ENCODE measurements around the gene RALB. TPM values are rescaled to one million over a fixed set of nuclear protein-coding genes. Genes with fewer than 3 reads are reported as not detected.

Gene RALB
- total RNA-seq, 3 donors from 2014 or later = 36.1 to 59.8 (median 38.5) TPM

GRCh38 chr2:120204945-120205670, 47.5 kb upstream of the RALB start:
- DNase-seq (ENCODE audit: low spot score in 2 of 2) = no peak
- no peak overlapping the region for H3K27ac ChIP-seq
- intact Hi-C loops (cut with DNase I; ENCODE audit: low total_unique reads) = no loop called here
- no peaks in the 10 kb centered on the region for H3K4me1 ChIP-seq
- no peak overlapping the region for H3K4me3 ChIP-seq
- TF ChIP-seq CTCF (IDR thresholded peaks at IDR 0.05) (no peak), POLR2AphosphoS5 (IDR thresholded peaks at IDR 0.05) (no peak), POLR2A (IDR thresholded peaks at IDR 0.05) (no peak)
- H3K27me3 ChIP-seq = no peaks in the 10 kb centered on the region
- no peaks in the 10 kb centered on the region for H3K36me3 ChIP-seq
- H3K9me3 ChIP-seq = no peaks in the 10 kb centered on the region

- Histone ChIP-seq H3K27me3 (no peaks in the 10 kb centered on the region), H3K27ac (no peak overlapping the region), H3K4me3 (no peak overlapping the region), H3K4me1 (no peaks in the 10 kb centered on the region), H3K36me3 (no peaks in the 10 kb centered on the region), H3K9me3 (no peaks in the 10 kb centered on the region)
- DNase-seq (ENCODE audit: low spot score in 2 of 2) = no peak
- intact Hi-C loops (cut with DNase I; ENCODE audit: low total_unique reads) = no loop called here
- TF ChIP-seq POLR2A (IDR thresholded peaks at IDR 0.05) = no peak
- no peak for TF ChIP-seq CTCF (IDR thresholded peaks at IDR 0.05)
- TF ChIP-seq POLR2AphosphoS5 (IDR thresholded peaks at IDR 0.05) = no peak
These were observed 46.5 kb upstream of the RALB start for GRCh38 chr2:120206022-120206581.

- intact Hi-C loops (cut with DNase I; ENCODE audit: low total_unique reads) = no loop called here
- TF ChIP-seq POLR2AphosphoS5 (IDR thresholded peaks at IDR 0.05) (no peak), POLR2A (IDR thresholded peaks at IDR 0.05) (no peak)
- DNase-seq (ENCODE audit: low spot score in 2 of 2) = no peak
- Histone ChIP-seq H3K9me3 (no peaks in the 10 kb centered on the region), H3K27ac (no peak overlapping the region), H3K36me3 (no peaks in the 10 kb centered on the region), H3K4me3 (no peak overlapping the region), H3K27me3 (no peaks in the 10 kb centered on the region), H3K4me1 (no peaks in the 10 kb centered on the region)
These were observed 44.0 kb upstream of the RALB start for GRCh38 chr2:120208381-120209353.

GRCh38 chr2:120209427-120210269, 43.0 kb upstream of the RALB start:
- H3K9me3 ChIP-seq = no peaks in the 10 kb centered on the region
- no peaks in the 10 kb centered on the region for H3K36me3 ChIP-seq
- no peak for TF ChIP-seq POLR2A (IDR thresholded peaks at IDR 0.05)
- TF ChIP-seq CTCF (IDR thresholded peaks at IDR 0.05) = no peak
- no peak for TF ChIP-seq POLR2AphosphoS5 (IDR thresholded peaks at IDR 0.05)
- H3K27me3 ChIP-seq = no peaks in the 10 kb centered on the region
- no peak overlapping the region for H3K27ac ChIP-seq
- intact Hi-C loops (cut with DNase I; ENCODE audit: low total_unique reads) = no loop called here
- H3K4me1 ChIP-seq = no peaks in the 10 kb centered on the region
- H3K4me3 ChIP-seq = no peak overlapping the region
- DNase-seq (ENCODE audit: low spot score in 2 of 2) = no peak

GRCh38 chr2:120210270-120210693, 42.4 kb upstream of the RALB start:
- no peak for DNase-seq (ENCODE audit: low spot score in 2 of 2)
- no peak overlapping the region for H3K4me3 ChIP-seq
- H3K27me3 ChIP-seq = no peaks in the 10 kb centered on the region
- H3K9me3 ChIP-seq = no peaks in the 10 kb centered on the region
- no peak for TF ChIP-seq POLR2A (IDR thresholded peaks at IDR 0.05)
- no peak for TF ChIP-seq POLR2AphosphoS5 (IDR thresholded peaks at IDR 0.05)
- no peak for TF ChIP-seq CTCF (IDR thresholded peaks at IDR 0.05)
- no peaks in the 10 kb centered on the region for H3K36me3 ChIP-seq
- H3K27ac ChIP-seq = no peak overlapping the region
- H3K4me1 ChIP-seq = no peaks in the 10 kb centered on the region
- intact Hi-C loops (cut with DNase I; ENCODE audit: low total_unique reads) = no loop called here
